Transverse colon (tissue), 4 donors: Measurements from ENCODE around the gene BLTP3B. TPM values are rescaled to one million over a fixed set of nuclear protein-coding genes. Genes with fewer than 3 reads are reported as not detected.

ENCODE experiments used
- DNase-seq: peaks from one replicate; pipeline ENCODE4 v3.0.0-alpha.2; 2019
- H3K27ac ChIP-seq, 4 donors: fragments of 200-600 bp; sonication (generic); 2 replicates each; pipeline ENCODE4 v1.5.1; 2016 to 2018; ENCODE audit warnings: inconsistent platforms in 4 of 4
- H3K27me3 ChIP-seq: fragments of 200-600 bp; sonication (generic); 2 replicates; pipeline ENCODE4 v1.5.1; 2017; ENCODE audit warnings: inconsistent platforms
- H3K36me3 ChIP-seq, 4 donors: fragments of 200-600 bp; sonication (generic); 2 replicates each; pipeline ENCODE4 v1.5.1; 2017 to 2019; ENCODE audit warnings: inconsistent platforms in 4 of 4
- H3K4me1 ChIP-seq, 4 donors: fragments of 200-600 bp; sonication (generic); 2 replicates each; pipeline ENCODE4 v1.5.1; 2017 to 2020; ENCODE audit warnings: inconsistent platforms in 4 of 4
- H3K4me3 ChIP-seq, 4 donors: fragments of 200-600 bp; sonication (generic); 1 replicate in 1 of 4; 2 replicates in 3 of 4; pipeline versions ENCODE4 v1.5.1 to v1.6.1; 2017 to 2019; ENCODE audit warnings: inconsistent platforms in 4 of 4
- H3K9me3 ChIP-seq, 2 donors: fragments of 200-600 bp; sonication (generic); 2 replicates each; pipeline ENCODE4 v1.5.1; 2017 to 2019; ENCODE audit warnings: inconsistent platforms in 2 of 2
- CTCF ChIP-seq, 5 experiments: fragments of 200-600 bp in 3 of 5; fragments of 450-650 bp in 2 of 5; sonication (generic) in 3 of 5; IDR thresholded peaks; 1 replicate in 2 of 5; 2 replicates in 3 of 5; pipeline ENCODE4 v1.5.1; 2016 to 2017; ENCODE audit warnings: antibody characterized with exemption in 5 of 5, inconsistent platforms in 3 of 5, mild to moderate bottlenecking in 2 of 5, moderate library complexity in 1 of 5
- EP300 ChIP-seq: sonication (generic); formaldehyde crosslinking; IDR thresholded peaks from one replicate; pipeline ENCODE4 v1.6.1; 2017; ENCODE audit warnings: antibody characterized with exemption, low read depth
- POLR2A ChIP-seq: fragments of 450-650 bp; IDR thresholded peaks from one replicate; pipeline ENCODE4 v1.6.1; 2016; ENCODE audit warnings: antibody characterized with exemption, mild to moderate bottlenecking, moderate library complexity
- POLR2AphosphoS5 ChIP-seq, 3 donors: sonication (generic); formaldehyde crosslinking; IDR thresholded peaks; one replicate each; pipeline ENCODE4 v1.6.1; 2016; ENCODE audit warnings: antibody characterized with exemption in 3 of 3
- WGBS, 2 donors: methylation state at CpG; one replicate each; pipeline ENCODE4 v1.1.5; 2018; ENCODE audit warnings: low coverage in 1 of 2; 5-methylcytosine and 5-hydroxymethylcytosine counted together
- in situ Hi-C, 4 donors: fragments of 200-750 bp; cut with MboI; loops; one replicate each; pipeline versions ENCODE4 v1.15.0 to v1.15.1; 2017; ENCODE audit warnings: low sequenced_read_pairs in 3 of 4, low pct_ligation_motif_present in 1 of 4, low pct_unique_long_range_greater_than_20kb in 1 of 4
- intact Hi-C: fragments of 100-400 bp; cut with DNase I; formaldehyde crosslinking; loops from one replicate; pipeline ENCODE4 v1.15.1; 2023; ENCODE audit warnings: low total_unique reads
- total RNA-seq, 4 donors: library from RNA; depleted of rRNA; stranded (reverse); fragments of >200 nt; gene quantifications; one replicate each; pipeline ENCODE4 v1.1.0, GENCODE V29; 2016

Gene BLTP3B
- total RNA-seq, 4 donors from 2014 or later, result 3.8 to 44.1 (median 31.5) TPM

DNA sequence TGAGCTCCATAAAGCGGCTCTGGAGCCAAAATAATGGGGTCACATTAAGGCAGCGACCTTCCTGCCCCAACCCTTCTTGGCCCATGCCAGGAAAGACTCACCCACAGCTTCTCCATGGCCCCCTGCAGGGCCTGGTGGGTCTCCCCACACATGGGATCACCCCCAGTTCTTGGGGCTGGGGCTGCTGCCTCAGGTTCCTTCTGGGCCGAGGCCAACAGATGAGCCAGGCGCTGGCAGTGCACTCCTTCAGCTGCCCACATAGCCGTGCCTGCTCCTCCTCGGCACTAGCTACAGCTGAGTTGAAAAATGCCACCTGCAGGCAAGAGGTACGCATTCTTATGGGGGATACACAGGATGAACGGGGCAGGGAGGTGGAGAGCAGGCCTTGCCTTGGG, 14.8 kb upstream of the BLTP3B start:
- intact Hi-C loops (no loop called here), in situ Hi-C loops (no loop called here)
- Histone ChIP-seq H3K4me1 (no peaks in the 10 kb centered on the region), H3K4me3 (no peak overlapping the region), H3K27ac (no peak overlapping the region), H3K9me3 (no peaks in the 10 kb centered on the region), H3K36me3 (no peaks in the 10 kb centered on the region), H3K27me3 (no peaks in the 10 kb centered on the region)
- WGBS, 2 donors, result 90 to 94% methylated on average over 2 to 8 of the region's 8 CpGs
- TF ChIP-seq EP300 (no peak), POLR2AphosphoS5 (IDR thresholded peaks at IDR 0.05) (no peak), CTCF (IDR thresholded peaks at IDR 0.05) (no peak), POLR2A (no peak)
- no peak for DNase-seq

- Histone ChIP-seq H3K4me1 (no peaks in the 10 kb centered on the region), H3K9me3 (no peaks in the 10 kb centered on the region), H3K27me3 (no peaks in the 10 kb centered on the region), H3K4me3 (no peak overlapping the region), H3K36me3 (no peaks in the 10 kb centered on the region), H3K27ac (no peak overlapping the region)
- DNase-seq, result no peak
- TF ChIP-seq CTCF (IDR thresholded peaks at IDR 0.05) (no peak), POLR2A (no peak), EP300 (no peak), POLR2AphosphoS5 (IDR thresholded peaks at IDR 0.05) (no peak)
- intact Hi-C loops, result no loop called here
- WGBS, 2 donors, result 85% methylated on average over 11 of the region's 11 CpGs; no CpG with 5 or more reads in 1 of the 2 donors
- in situ Hi-C loops, result no loop called here
Observed at GRCh38 chr12:100156731-100157426, 14.2 kb upstream of the BLTP3B start.

DNA sequence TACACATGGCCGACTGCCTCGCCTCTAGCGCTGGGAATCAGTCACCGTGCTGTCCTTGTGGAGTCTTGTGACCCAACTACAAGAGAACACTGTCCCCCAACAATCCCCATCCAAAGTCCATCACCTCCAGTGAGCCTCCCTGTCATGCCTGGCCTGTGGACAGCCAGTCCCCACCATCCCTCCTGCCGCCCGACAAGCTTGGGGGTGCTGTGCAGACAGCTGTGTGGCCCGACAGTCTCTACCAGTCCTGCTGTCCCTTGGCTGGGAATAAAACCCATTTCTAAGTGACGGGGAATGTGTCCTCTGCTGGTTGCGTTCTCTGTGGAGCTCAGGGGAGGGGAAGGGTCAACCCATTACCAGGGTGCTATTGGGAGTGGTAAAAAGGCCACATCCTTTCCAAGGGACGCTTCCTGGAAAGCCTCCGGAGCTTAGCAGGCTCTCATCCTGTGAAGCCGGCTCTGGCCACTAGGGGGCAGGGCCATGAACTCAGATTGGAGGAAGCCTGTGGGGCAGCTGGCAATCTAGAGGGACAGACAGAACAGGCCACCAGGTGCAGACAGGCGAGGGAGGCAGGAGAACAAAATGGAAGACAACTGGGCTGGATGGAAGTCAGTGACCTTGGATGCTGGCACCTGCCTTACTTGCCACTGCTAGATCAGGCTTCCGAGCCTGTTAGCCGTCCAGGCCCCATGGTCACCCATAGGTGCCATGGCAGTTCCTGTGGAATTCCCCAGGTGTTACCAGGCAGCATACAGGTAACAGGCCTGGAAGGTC, 12.0 kb upstream of the BLTP3B start:
- Histone ChIP-seq H3K4me3 (no peak overlapping the region), H3K4me1 (no peaks in the 10 kb centered on the region), H3K36me3 (no peaks in the 10 kb centered on the region), H3K27ac (no peak overlapping the region), H3K27me3 (no peaks in the 10 kb centered on the region), H3K9me3 (no peaks in the 10 kb centered on the region)
- WGBS, 2 donors, result 70% methylated on average over 15 of the region's 15 CpGs; no CpG with 5 or more reads in 1 of the 2 donors
- TF ChIP-seq CTCF (IDR thresholded peaks at IDR 0.05) (peak; percentile 76 to 87 (median 80)), POLR2AphosphoS5 (IDR thresholded peaks at IDR 0.05) (no peak)
- intact Hi-C loops, result no loop called here
- in situ Hi-C loops, result no loop called here
- peak; percentile 81 for DNase-seq

DNA sequence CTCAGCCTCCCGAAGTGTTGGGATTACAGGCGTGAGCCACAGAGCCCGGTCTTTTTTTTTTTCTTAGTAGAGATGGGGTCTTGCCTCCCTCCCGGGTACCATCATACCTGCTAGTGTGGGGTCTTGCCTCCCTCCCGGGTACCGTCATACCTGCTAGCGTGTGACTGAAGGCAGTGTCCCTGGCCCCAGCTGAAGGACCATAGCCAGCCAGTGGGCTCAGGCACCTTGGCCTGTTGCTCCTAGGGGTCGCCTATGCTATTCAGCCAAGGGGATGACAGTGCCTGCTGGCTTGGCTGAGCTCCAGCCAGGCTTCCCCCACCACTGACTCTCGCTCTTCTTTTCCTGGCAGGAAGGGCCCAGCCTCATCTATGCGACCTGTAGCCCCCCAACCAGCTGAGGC, 10.5 kb upstream of the BLTP3B start:
- TF ChIP-seq CTCF (IDR thresholded peaks at IDR 0.05) (no peak), POLR2AphosphoS5 (IDR thresholded peaks at IDR 0.05) (no peak), EP300 (no peak), POLR2A (no peak)
- Histone ChIP-seq H3K4me1 (no peaks in the 10 kb centered on the region), H3K36me3 (no peaks in the 10 kb centered on the region), H3K9me3 (no peaks in the 10 kb centered on the region), H3K4me3 (no peak overlapping the region), H3K27me3 (no peaks in the 10 kb centered on the region), H3K27ac (no peak overlapping the region)
- in situ Hi-C loops (no loop called here), intact Hi-C loops (no loop called here)
- no peak for DNase-seq
- 94% methylated on average over 9 of the region's 10 CpGs; no CpG with 5 or more reads in 1 of the 2 donors for WGBS, 2 donors
